Transverse colon (tissue), 4 donors: ENCODE results near the gene DGKG.

Experiments used
- CTCF ChIP-seq, 5 experiments: fragments of 200-600 bp in 3 of 5; fragments of 450-650 bp in 2 of 5; sonication (generic) in 3 of 5; IDR thresholded peaks; 1 replicate in 2 of 5; 2 replicates in 3 of 5; pipeline ENCODE4 v1.5.1; 2016 to 2017; ENCODE audit warnings: antibody characterized with exemption in 5 of 5, inconsistent platforms in 3 of 5, mild to moderate bottlenecking in 2 of 5, moderate library complexity in 1 of 5
- POLR2A ChIP-seq: fragments of 450-650 bp; IDR thresholded peaks from one replicate; pipeline ENCODE4 v1.6.1; 2016; ENCODE audit warnings: antibody characterized with exemption, mild to moderate bottlenecking, moderate library complexity
- POLR2AphosphoS5 ChIP-seq, 3 donors: sonication (generic); formaldehyde crosslinking; IDR thresholded peaks; one replicate each; pipeline ENCODE4 v1.6.1; 2016; ENCODE audit warnings: antibody characterized with exemption in 3 of 3

- TF ChIP-seq CTCF (IDR thresholded peaks at IDR 0.05) (no peak), POLR2A (no peak), POLR2AphosphoS5 (IDR thresholded peaks at IDR 0.05) (no peak)
Measured at GRCh38 chr3:186411089-186411488, 49.1 kb upstream of the DGKG start.
